H1 (cell line): ENCODE measurements around the gene DIP2B. TPM values are rescaled to one million over a fixed set of nuclear protein-coding genes. Genes with fewer than 3 reads are reported as not detected.

Source experiments
- CTCF ChIA-PET: fragments of 300-600 bp; sonication (Branson Sonifier 250); formaldehyde crosslinking; loops from one replicate; lab custom pipeline; 2021; ENCODE audit not compliant: partially characterized antibody; lab: Charles Lee
- POLR2A ChIA-PET: fragments of 300-600 bp; sonication (Branson Sonifier 250); formaldehyde crosslinking; loops from one replicate; lab custom pipeline; 2021; ENCODE audit warnings: inconsistent platforms; ENCODE audit not compliant: partially characterized antibody; lab: Charles Lee
- DNase-seq, 2 experiments: peaks; one replicate each; pipeline versions ENCODE4 v3.0.0 to v3.0.0-alpha.2; 2010 to 2022; ENCODE audit warnings: low spot score in 2 of 2, low read depth in 1 of 2, mixed read lengths in 1 of 2
- FAIRE-seq: peaks from 2 replicates; lab custom pipeline; 2011; peaks lifted over from hg19 to GRCh38; lab: Jason Lieb, UNC
- H2AFZ ChIP-seq: 2 replicates; pipeline ENCODE4 v1.8.1; 2012; ENCODE audit warnings: low read length, inconsistent platforms
- H2AK5ac ChIP-seq: 2 replicates; pipeline ENCODE4 v1.6.1; 2013; ENCODE audit warnings: low read depth, low read length
- H2BK120ac ChIP-seq: replicated peaks from 2 replicates; pipeline ENCODE3; 2013; ENCODE audit warnings: low read depth, low read length, inconsistent platforms
- H2BK12ac ChIP-seq: 2 replicates; pipeline ENCODE4 v1.6.1; 2013; ENCODE audit warnings: low read depth, low read length
- H2BK15ac ChIP-seq: 2 replicates; pipeline ENCODE4 v1.6.1; 2013; ENCODE audit warnings: low read length
- H2BK20ac ChIP-seq: 2 replicates; pipeline ENCODE4 v1.6.1; 2013; ENCODE audit warnings: low read length
- H2BK5ac ChIP-seq: 2 replicates; pipeline ENCODE4 v1.6.1; 2013; ENCODE audit warnings: low read depth, low read length
- H3K14ac ChIP-seq: 2 replicates; pipeline ENCODE4 v1.6.1; 2013; ENCODE audit warnings: inconsistent platforms; ENCODE audit not compliant: insufficient read length
- H3K18ac ChIP-seq: 2 replicates; pipeline ENCODE4 v1.6.1; 2013; ENCODE audit warnings: low read length; ENCODE audit errors: extremely low read depth
- H3K23ac ChIP-seq: 2 replicates; pipeline ENCODE4 v1.6.1; 2013; ENCODE audit warnings: inconsistent platforms; ENCODE audit not compliant: insufficient read length
- H3K23me2 ChIP-seq: 2 replicates; pipeline ENCODE4 v1.6.1; 2013; ENCODE audit warnings: low read depth, low read length
- H3K27ac ChIP-seq: 2 replicates; pipeline ENCODE4 v1.6.1; 2011; ENCODE audit warnings: low read depth, low read length, inconsistent platforms
- H3K27me3 ChIP-seq, 4 experiments: replicated peaks in 1 of 4; 1 replicate in 1 of 4; 2 replicates in 3 of 4; pipeline versions ENCODE4 v1.6.1 to v1.8.1; 2011 to 2013; ENCODE audit warnings: low read length in 3 of 4, mild to moderate bottlenecking in 3 of 4, inconsistent platforms in 2 of 4, mixed read lengths in 2 of 4, moderate library complexity in 1 of 4; ENCODE audit not compliant: control insufficient read depth in 3 of 4, insufficient read depth in 3 of 4; ENCODE audit errors: extremely low read depth in 1 of 4
- H3K36me3 ChIP-seq, 4 experiments: 2 replicates each; pipeline versions ENCODE4 v1.6.1 to v1.8.1; 2011 to 2013; ENCODE audit warnings: mild to moderate bottlenecking in 4 of 4, low read length in 3 of 4, moderate library complexity in 2 of 4, control low read depth in 1 of 4, inconsistent platforms in 1 of 4; ENCODE audit not compliant: insufficient read depth in 4 of 4, control insufficient read depth in 2 of 4
- H3K4ac ChIP-seq: replicated peaks from 2 replicates; pipeline ENCODE3; 2013; ENCODE audit warnings: low read length, low read depth, mixed read lengths, inconsistent platforms; ENCODE audit not compliant: insufficient read length
- H3K4me1 ChIP-seq, 4 experiments: replicated peaks in 1 of 4; 1 replicate in 1 of 4; 2 replicates in 3 of 4; pipeline versions ENCODE4 v1.6.1 to v1.8.1; 2011 to 2013; ENCODE audit warnings: low read length in 3 of 4, inconsistent platforms in 2 of 4, mixed read lengths in 1 of 4; ENCODE audit not compliant: insufficient read depth in 4 of 4, control insufficient read depth in 3 of 4
- H3K4me2 ChIP-seq, 2 experiments: 2 replicates each; pipeline versions ENCODE4 v1.6.1 to v1.8.1; 2011 to 2013; ENCODE audit warnings: low read depth in 2 of 2, low read length in 2 of 2, control low read depth in 1 of 2, inconsistent platforms in 1 of 2, mild to moderate bottlenecking in 1 of 2; ENCODE audit not compliant: insufficient read depth in 1 of 2
- H3K4me3 ChIP-seq, 4 experiments: fragments of 200-600, 300-600 bp in 1 of 4; sonication (generic), shearing (Covaris generic), sonication (Bioruptor Twin) in 1 of 4; 2 replicates each; pipeline versions ENCODE4 v1.5.1 to v1.8.1; 2011 to 2016; ENCODE audit warnings: low read length in 4 of 4, low read depth in 3 of 4, control low read depth in 2 of 4, inconsistent platforms in 2 of 4, mild to moderate bottlenecking in 2 of 4, mixed read lengths in 1 of 4, moderate library complexity in 1 of 4; ENCODE audit not compliant: insufficient read depth in 2 of 4; ENCODE audit errors: extremely low read depth in 1 of 4
- H3K56ac ChIP-seq: replicated peaks from 2 replicates; pipeline ENCODE3; 2013; ENCODE audit warnings: low read depth, mild to moderate bottlenecking, mixed read lengths, low read length, inconsistent platforms; ENCODE audit not compliant: insufficient read length
- H3K79me1 ChIP-seq: 2 replicates; pipeline ENCODE4 v1.6.1; 2013; ENCODE audit warnings: low read depth, low read length, control low read depth
- H3K79me2 ChIP-seq, 2 experiments: 2 replicates each; pipeline versions ENCODE4 v1.6.1 to v1.8.1; 2012 to 2013; ENCODE audit warnings: low read length in 2 of 2, mild to moderate bottlenecking in 2 of 2, inconsistent platforms in 1 of 2; ENCODE audit not compliant: insufficient read depth in 2 of 2, control insufficient read depth in 1 of 2
- H3K9ac ChIP-seq, 4 experiments: replicated peaks in 1 of 4; 1 replicate in 1 of 4; 2 replicates in 3 of 4; pipeline versions ENCODE4 v1.6.1 to v1.8.1; 2011 to 2013; ENCODE audit warnings: low read depth in 3 of 4, low read length in 3 of 4, control low read depth in 2 of 4, mild to moderate bottlenecking in 2 of 4, moderate library complexity in 2 of 4, inconsistent platforms in 1 of 4; ENCODE audit errors: extremely low read depth in 1 of 4
- H3K9me3 ChIP-seq, 2 experiments: 2 replicates each; pipeline versions ENCODE4 v1.6.1 to v1.8.1; 2012 to 2013; ENCODE audit warnings: mild to moderate bottlenecking in 2 of 2, moderate library complexity in 2 of 2, control low read depth in 1 of 2, inconsistent platforms in 1 of 2, low read depth in 1 of 2, low read length in 1 of 2, mixed read lengths in 1 of 2; ENCODE audit not compliant: insufficient read depth in 2 of 2
- H4K20me1 ChIP-seq, 2 experiments: replicated peaks in 1 of 2; 2 replicates each; pipeline versions ENCODE3 to v1.8.1; 2011 to 2013; ENCODE audit warnings: inconsistent platforms in 2 of 2, low read length in 2 of 2, mild to moderate bottlenecking in 1 of 2; ENCODE audit not compliant: insufficient read depth in 2 of 2, control insufficient read depth in 1 of 2
- H4K5ac ChIP-seq: 2 replicates; pipeline ENCODE4 v1.6.1; 2013; ENCODE audit warnings: low read length, low read depth, mixed read lengths, inconsistent platforms; ENCODE audit not compliant: insufficient read length
- H4K8ac ChIP-seq: 2 replicates; pipeline ENCODE4 v1.8.0; 2013; ENCODE audit warnings: mild to moderate bottlenecking, moderate library complexity, low read length, inconsistent platforms; ENCODE audit not compliant: insufficient read depth; ENCODE audit errors: extremely low read depth
- H4K91ac ChIP-seq: replicated peaks from 2 replicates; pipeline ENCODE3; 2013; ENCODE audit warnings: low read length, mixed read lengths, inconsistent platforms; ENCODE audit not compliant: insufficient read length
- SIX5 ChIP-seq: IDR thresholded peaks from 2 replicates; pipeline ENCODE4 v1.6.1; 2011; ENCODE audit warnings: mild to moderate bottlenecking, low read depth, low read length
- WGBS, 2 experiments: shearing (Covaris generic) in 1 of 2; methylation state at CpG; one replicate each; pipeline versions ENCODE4 v1.1.6 to v1.1.7; 2013 to 2015; ENCODE audit warnings: low lambda C conversion rate in 2 of 2, mixed read lengths in 2 of 2, inconsistent platforms in 1 of 2, low coverage in 1 of 2, missing lambda C conversion rate in 1 of 2; ENCODE audit not compliant: insufficient replicate concordance in 2 of 2, insufficient coverage in 1 of 2, insufficient read length in 1 of 2; ENCODE audit errors: extremely low coverage in 1 of 2, missing lambda C conversion rate in 1 of 2; 5-methylcytosine and 5-hydroxymethylcytosine counted together
- polyA plus RNA-seq, 7 experiments: library from polyadenylated mRNA; depleted of rRNA in 3 of 7; stranded (reverse) in 5 of 7; unstranded in 2 of 7; fragments of >200 nt in 5 of 7; fragments of 200-250 nt in 2 of 7; gene quantifications; 1 replicate in 5 of 7; 2 replicates in 1 of 7; 4 replicates in 1 of 7; pipeline versions ENCODE4 v1.2.1 to v1.2.3, GENCODE V29; 2011 to 2013; ENCODE audit warnings: missing spikeins in 2 of 7, mixed read lengths in 2 of 7
- total RNA-seq: library from RNA; stranded (reverse); fragmentation: NEBNext Ultra II Directional; extraction: Animal tissue kit (Norgen Biotek cat#: 25700); gene quantifications from 2 replicates; pipeline ENCODE4 v1.2.1, GENCODE V29; 2021
- TF ChIP-seq, protein P1 (sequence below): IDR thresholded peaks from 2 replicates; pipeline ENCODE4 v1.6.1; 2011; ENCODE audit warnings: low read length, improper control_type of control experiment

The DIP2B gene
- total and polyA plus RNA-seq, 2 of the 8 experiments (the other 6 are each of a cell fraction or from before 2014, with no cell fraction given) = 11.1 to 29.6 TPM

DNA sequence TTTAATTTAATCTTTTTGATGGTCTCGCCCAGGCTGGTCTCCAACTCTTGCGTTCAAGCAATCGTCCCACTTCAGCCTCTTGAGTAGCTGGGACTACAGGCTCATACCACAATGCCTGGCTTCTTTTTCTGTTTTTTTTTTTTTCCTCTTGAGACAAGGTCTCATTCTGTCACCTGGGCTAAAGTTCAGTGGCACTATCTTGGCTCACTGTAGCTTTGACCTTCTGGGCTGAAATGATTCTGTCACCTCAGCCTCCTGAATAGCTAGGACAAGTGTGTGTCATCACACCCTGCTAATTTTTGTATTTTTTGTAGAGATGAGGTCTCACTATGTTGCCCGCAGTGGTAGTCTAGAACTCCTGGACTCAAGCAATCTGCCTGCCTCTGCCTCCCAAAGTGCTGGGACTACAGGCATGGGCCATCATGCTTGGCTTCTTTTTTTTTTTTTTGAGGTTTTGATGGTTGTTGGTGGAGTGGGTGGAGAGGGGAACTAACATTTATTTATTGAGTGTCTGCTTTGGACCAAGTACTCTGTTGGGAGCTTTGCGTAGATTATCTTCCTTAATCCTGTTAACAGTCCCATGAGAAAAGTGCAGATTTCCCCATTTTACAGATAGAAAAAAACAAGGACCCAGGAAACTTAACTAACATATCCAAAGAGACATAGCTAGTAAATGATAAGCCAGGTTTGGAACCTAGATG, 102.0 kb downstream of the DIP2B start:
- H3K79me2 ChIP-seq = peaks cover 0 to 13% of the 10 kb centered on the region in 2 experiments; a peak in 2 of 4 replicates
- 84% methylated on average over 5 of the region's 5 CpGs; no CpG with 5 or more reads in 1 of the 2 experiments for WGBS, 2 experiments

More for the DNA sequence above, 102.0 kb downstream of the DIP2B start:
- no peaks in the 10 kb centered on the region; a peak in 1 of 8 replicates for H3K36me3 ChIP-seq
- H3K79me1 ChIP-seq = no peaks in the 10 kb centered on the region
- H2BK120ac ChIP-seq = no peak overlapping the region
- no peaks in the 10 kb centered on the region for H3K4me1 ChIP-seq
- CTCF ChIA-PET = interaction anchor here (1.0 to 1.9 kb wide), 7 partner anchors 10 to 102 kb away, joined by 3 to 6 read pairs (median 3); partner anchors contain the start of gene DIP2B
- no peak for DNase-seq
- no peak overlapping the region for H2BK15ac ChIP-seq
- H3K56ac ChIP-seq = no peak overlapping the region
- H3K27me3 ChIP-seq = no peaks in the 10 kb centered on the region
- H3K27ac ChIP-seq = no peak overlapping the region
- H2BK12ac ChIP-seq = no peak overlapping the region
- POLR2A ChIA-PET = interaction anchor here (0.9 kb wide), 1 partner anchor 13 kb away, joined by 3 read pairs; no protein-coding TSS in a partner anchor
- 0 out of 4 replicates have a peak, but pooled peaks cover 0 to 3% of the 10 kb centered on the region in 2 experiments for H3K9me3 ChIP-seq
- H3K18ac ChIP-seq = no peak overlapping the region
- H2BK5ac ChIP-seq = no peak overlapping the region
- no peaks in the 10 kb centered on the region for H4K20me1 ChIP-seq
- no peak overlapping the region for H3K23ac ChIP-seq
- H2AK5ac ChIP-seq = no peak overlapping the region
- TF ChIP-seq SIX5 = no peak
- TF ChIP-seq, protein P1, sequence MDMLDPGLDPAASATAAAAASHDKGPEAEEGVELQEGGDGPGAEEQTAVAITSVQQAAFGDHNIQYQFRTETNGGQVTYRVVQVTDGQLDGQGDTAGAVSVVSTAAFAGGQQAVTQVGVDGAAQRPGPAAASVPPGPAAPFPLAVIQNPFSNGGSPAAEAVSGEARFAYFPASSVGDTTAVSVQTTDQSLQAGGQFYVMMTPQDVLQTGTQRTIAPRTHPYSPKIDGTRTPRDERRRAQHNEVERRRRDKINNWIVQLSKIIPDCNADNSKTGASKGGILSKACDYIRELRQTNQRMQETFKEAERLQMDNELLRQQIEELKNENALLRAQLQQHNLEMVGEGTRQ = no peak
- H3K4me3 ChIP-seq = no peak overlapping the region
- H4K91ac ChIP-seq = no peak overlapping the region
- no peak overlapping the region for H2BK20ac ChIP-seq
- H3K9ac ChIP-seq = no peak overlapping the region
- no peak overlapping the region for H4K5ac ChIP-seq
- H3K4me2 ChIP-seq = no peak overlapping the region
- no peak overlapping the region for H3K4ac ChIP-seq
- no peaks in the 10 kb centered on the region for H3K23me2 ChIP-seq
- H2AFZ ChIP-seq = no peak overlapping the region
- no peak overlapping the region for H4K8ac ChIP-seq
- FAIRE-seq = no peak
- H3K14ac ChIP-seq = no peak overlapping the region
